OCI-LY7 (cell line): ENCODE data around the gene CPNE5.

Source experiments
- CTCF ChIP-seq: fragments of 200-600 bp; sonication (generic); conservative IDR thresholded peaks from 2 replicates; pipeline ENCODE4 v1.5.1; 2014; ENCODE audit warnings: mild to moderate bottlenecking, antibody characterized with exemption, low read length, moderate library complexity, mixed read lengths
- EZH2phosphoT487 ChIP-seq: fragments of 200-600 bp; sonication (generic); IDR thresholded peaks from 2 replicates; pipeline ENCODE4 v1.6.1; 2018; ENCODE audit warnings: low read depth, borderline replicate concordance, mild to moderate bottlenecking, mixed run types, antibody characterized with exemption, low read length, moderate library complexity, mixed read lengths

GRCh38 chr6:36698196-36698595, 141.0 kb downstream of the CPNE5 start:
- TF ChIP-seq EZH2phosphoT487 (no peak), CTCF (no peak)
